Dermis blood vessel endothelial cell (primary cell): ENCODE results near the gene ADGRG4. TPM values are rescaled to one million over a fixed set of nuclear protein-coding genes. Genes with fewer than 3 reads are reported as not detected.
"Not testable (repeated sequence)": the region's sequence is repeated elsewhere in the genome, so short reads cannot be mapped to it uniquely, and the experiment has no call there.

ENCODE experiments used
- DNase-seq: peaks from one replicate; pipeline ENCODE4 v3.0.0; 2010
- total RNA-seq: library from RNA; depleted of rRNA; stranded (reverse); fragments of >200 nt; gene quantifications from 2 replicates; pipeline ENCODE4 v1.2.3, GENCODE V29; 2014

ADGRG4 gene
- under 0.01 TPM in 1 of 2 replicates, not detected in the other for total RNA-seq

GRCh38 chrX:136300721-136301120 is at the start of gene ADGRG4:
TSS of gene ADGRG4 (plus strand) at chrX:136300963. CDS start at chrX:136308778, 7,815 bp downstream.
- not testable (repeated sequence) for DNase-seq

GRCh38 chrX:136251041-136251991 is 49.4 kb upstream of the ADGRG4 start, which contains the start of gene MAP7D3:
TSS of gene MAP7D3 (minus strand) at chrX:136251400. CDS start at chrX:136251358, 42 bp downstream.
- peak; percentile 68 for DNase-seq

- DNase-seq, result no peak
Observed at GRCh38 chrX:136255541-136255940, 45.2 kb upstream of the ADGRG4 start.

GRCh38 chrX:136256026-136256425 is 44.7 kb upstream of the ADGRG4 start:
- peak; percentile 20 for DNase-seq

GRCh38 chrX:136258951-136259350 is 41.8 kb upstream of the ADGRG4 start:
- DNase-seq, result no peak

- peak; percentile 86 for DNase-seq
Observed at GRCh38 chrX:136259543-136259942, 41.2 kb upstream of the ADGRG4 start.

- peak; percentile 74 for DNase-seq
Observed at GRCh38 chrX:136260776-136261175, 40.0 kb upstream of the ADGRG4 start.

GRCh38 chrX:136261321-136261720 is 39.4 kb upstream of the ADGRG4 start:
- DNase-seq, result no peak

GRCh38 chrX:136262243-136262642 is 38.5 kb upstream of the ADGRG4 start:
- no peak for DNase-seq

GRCh38 chrX:136262812-136263315 is 37.9 kb upstream of the ADGRG4 start:
- DNase-seq, result no peak

- no peak for DNase-seq
Observed at GRCh38 chrX:136266828-136267227, 33.9 kb upstream of the ADGRG4 start.

GRCh38 chrX:136268051-136269048 is 32.4 kb upstream of the ADGRG4 start:
- peak; percentile 71 for DNase-seq

GRCh38 chrX:136269921-136270320 is 30.8 kb upstream of the ADGRG4 start:
- DNase-seq, result peak; percentile 57

GRCh38 chrX:136271300-136271699 is 29.5 kb upstream of the ADGRG4 start:
- DNase-seq, result peak; percentile 39

GRCh38 chrX:136272325-136272724 is 28.4 kb upstream of the ADGRG4 start:
- DNase-seq, result no peak

- no peak for DNase-seq
Observed at GRCh38 chrX:136273986-136274385, 26.8 kb upstream of the ADGRG4 start.

GRCh38 chrX:136275553-136275952 is 25.2 kb upstream of the ADGRG4 start:
- DNase-seq, result no peak

GRCh38 chrX:136286375-136286774 is 14.4 kb upstream of the ADGRG4 start:
- not testable (repeated sequence) for DNase-seq

- peak; percentile 24 for DNase-seq
Observed at GRCh38 chrX:136291824-136292223, 8.9 kb upstream of the ADGRG4 start.

- no peak for DNase-seq
Observed at GRCh38 chrX:136292656-136293055, 8.1 kb upstream of the ADGRG4 start.

GRCh38 chrX:136295380-136295779 is 5.4 kb upstream of the ADGRG4 start:
- no peak for DNase-seq

GRCh38 chrX:136303041-136303440 is 2.3 kb downstream of the ADGRG4 start:
- no peak for DNase-seq

GRCh38 chrX:136304493-136304892 is 3.7 kb downstream of the ADGRG4 start:
- DNase-seq, result no peak
